Hepatocyte (in vitro differentiated cells): Measurements from ENCODE around the gene SHROOM3. TPM values are rescaled to one million over a fixed set of nuclear protein-coding genes. Genes with fewer than 3 reads are reported as not detected.

ENCODE experiments used
- DNase-seq: peaks from one replicate; pipeline ENCODE4 v3.0.0-alpha.2; 2016; ENCODE audit warnings: low spot score
- H2AFZ ChIP-seq: fragments of 200-600 bp; sonication (generic); 2 replicates; pipeline ENCODE4 v1.6.0; 2016; ENCODE audit warnings: antibody characterized with exemption, mild to moderate bottlenecking
- H3K27ac ChIP-seq: fragments of 200-600 bp; sonication (generic); 2 replicates; pipeline ENCODE4 v1.5.1; 2016; ENCODE audit warnings: mild to moderate bottlenecking
- H3K27me3 ChIP-seq: fragments of 200-600 bp; sonication (generic); 2 replicates; pipeline ENCODE4 v1.6.1; 2016
- H3K36me3 ChIP-seq: fragments of 200-600 bp; sonication (generic); replicated peaks from 2 replicates; pipeline ENCODE4 v1.5.1; 2016; ENCODE audit warnings: low read depth; ENCODE audit not compliant: insufficient read depth
- H3K4me1 ChIP-seq: fragments of 200-600 bp; sonication (generic); 2 replicates; pipeline ENCODE4 v1.5.1; 2016; ENCODE audit warnings: mild to moderate bottlenecking, moderate library complexity; ENCODE audit not compliant: insufficient read depth
- H3K4me2 ChIP-seq: fragments of 200-600 bp; sonication (generic); 2 replicates; pipeline ENCODE4 v1.6.0; 2016
- H3K4me3 ChIP-seq: fragments of 200-600 bp; sonication (generic); 2 replicates; pipeline ENCODE4 v1.5.1; 2016; ENCODE audit warnings: mild to moderate bottlenecking
- H3K79me2 ChIP-seq: fragments of 200-600 bp; sonication (generic); 2 replicates; pipeline ENCODE4 v1.6.0; 2017; ENCODE audit warnings: mild to moderate bottlenecking
- H3K9me2 ChIP-seq: fragments of 200-600 bp; sonication (generic); replicated peaks from 2 replicates; pipeline ENCODE4 v1.6.0; 2017; ENCODE audit warnings: mild to moderate bottlenecking; ENCODE audit not compliant: insufficient read depth
- H3K9me3 ChIP-seq: fragments of 200-600 bp; sonication (generic); 2 replicates; pipeline ENCODE4 v1.5.1; 2016; ENCODE audit warnings: low read depth, mild to moderate bottlenecking
- H4K20me1 ChIP-seq: fragments of 200-600 bp; sonication (generic); 2 replicates; pipeline ENCODE4 v1.6.0; 2016; ENCODE audit warnings: mild to moderate bottlenecking; ENCODE audit not compliant: insufficient read depth, poor library complexity, severe bottlenecking
- EZH2 ChIP-seq: fragments of 200-600 bp; sonication (generic); IDR thresholded peaks from 2 replicates; pipeline ENCODE4 v1.6.1; 2016; ENCODE audit warnings: antibody characterized with exemption, mild to moderate bottlenecking, borderline replicate concordance
- EZH2phosphoT487 ChIP-seq: fragments of 200-600 bp; sonication (generic); IDR thresholded peaks from one replicate; pipeline ENCODE4 v1.6.1; 2018; ENCODE audit warnings: antibody characterized with exemption, mild to moderate bottlenecking, low read depth, moderate library complexity; ENCODE audit not compliant: unreplicated experiment, severe bottlenecking
- WGBS: methylation state at CpG from one replicate; pipeline ENCODE4 v1.1.6; 2016; ENCODE audit warnings: low lambda C conversion rate; ENCODE audit errors: missing lambda C conversion rate; 5-methylcytosine and 5-hydroxymethylcytosine counted together
- polyA plus RNA-seq: library from polyadenylated mRNA; unstranded; fragments of >200 nt; fragmentation: Nextera tagmentation; extraction: Ambion mirVana; gene quantifications from 2 replicates; pipeline ENCODE4 v1.2.1, GENCODE V29; 2016
- total RNA-seq: library from RNA; depleted of rRNA; stranded (reverse); fragments of >200 nt; gene quantifications from 2 replicates; pipeline ENCODE4 v1.2.3, GENCODE V29; 2014
- TF ChIP-seq, protein P1 (sequence below): fragments of 200-600 bp; sonication (generic); IDR thresholded peaks from 2 replicates; pipeline ENCODE4 v1.5.1; 2016; ENCODE audit warnings: antibody characterized with exemption, mild to moderate bottlenecking; ENCODE audit not compliant: poor library complexity

Gene SHROOM3
- total and polyA plus RNA-seq, 2 experiments from 2014 or later = 35.0 to 63.1 TPM

DNA sequence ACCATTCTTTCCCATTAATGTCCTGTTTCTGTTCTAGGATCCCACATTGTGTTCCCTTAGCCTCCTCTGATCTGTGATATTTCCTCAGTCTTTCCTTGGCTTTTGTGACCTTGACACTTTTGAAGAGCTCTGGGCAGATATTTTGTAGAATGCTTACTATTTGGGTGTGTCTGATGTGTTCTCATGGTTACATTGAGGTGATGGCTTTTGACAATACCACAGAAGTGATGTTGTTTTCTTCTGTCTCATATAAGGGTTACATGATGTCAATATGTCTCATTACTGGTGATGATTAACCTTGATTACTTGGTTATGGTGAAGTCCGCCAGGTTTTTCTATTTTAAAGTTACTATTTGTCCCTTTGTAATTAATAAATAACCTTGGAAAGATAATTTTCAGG is 279.2 kb downstream of the SHROOM3 start:
- H3K36me3 ChIP-seq = no peaks in the 10 kb centered on the region
- H4K20me1 ChIP-seq = no peaks in the 10 kb centered on the region
- no peaks in the 10 kb centered on the region for H3K27me3 ChIP-seq
- TF ChIP-seq EZH2phosphoT487 = no peak
- TF ChIP-seq EZH2 = no peak
- TF ChIP-seq, protein P1, sequence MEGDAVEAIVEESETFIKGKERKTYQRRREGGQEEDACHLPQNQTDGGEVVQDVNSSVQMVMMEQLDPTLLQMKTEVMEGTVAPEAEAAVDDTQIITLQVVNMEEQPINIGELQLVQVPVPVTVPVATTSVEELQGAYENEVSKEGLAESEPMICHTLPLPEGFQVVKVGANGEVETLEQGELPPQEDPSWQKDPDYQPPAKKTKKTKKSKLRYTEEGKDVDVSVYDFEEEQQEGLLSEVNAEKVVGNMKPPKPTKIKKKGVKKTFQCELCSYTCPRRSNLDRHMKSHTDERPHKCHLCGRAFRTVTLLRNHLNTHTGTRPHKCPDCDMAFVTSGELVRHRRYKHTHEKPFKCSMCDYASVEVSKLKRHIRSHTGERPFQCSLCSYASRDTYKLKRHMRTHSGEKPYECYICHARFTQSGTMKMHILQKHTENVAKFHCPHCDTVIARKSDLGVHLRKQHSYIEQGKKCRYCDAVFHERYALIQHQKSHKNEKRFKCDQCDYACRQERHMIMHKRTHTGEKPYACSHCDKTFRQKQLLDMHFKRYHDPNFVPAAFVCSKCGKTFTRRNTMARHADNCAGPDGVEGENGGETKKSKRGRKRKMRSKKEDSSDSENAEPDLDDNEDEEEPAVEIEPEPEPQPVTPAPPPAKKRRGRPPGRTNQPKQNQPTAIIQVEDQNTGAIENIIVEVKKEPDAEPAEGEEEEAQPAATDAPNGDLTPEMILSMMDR = no peak
- 88% methylated on average over 1 of the region's 1 CpG for WGBS
- no peak overlapping the region for H3K4me3 ChIP-seq
- no peak for DNase-seq
- H3K9me2 ChIP-seq = no peaks in the 10 kb centered on the region
- H3K4me1 ChIP-seq = peaks cover 6% of the 10 kb centered on the region
- peaks cover 84% of the 10 kb centered on the region for H3K79me2 ChIP-seq
- no peaks in the 10 kb centered on the region for H3K9me3 ChIP-seq
- H2AFZ ChIP-seq = no peak overlapping the region
- no peak overlapping the region for H3K4me2 ChIP-seq
- H3K27ac ChIP-seq = peak overlapping the region; percentile 9

- H3K27ac ChIP-seq = no peak overlapping the region
- no peaks in the 10 kb centered on the region for H3K4me1 ChIP-seq
- no peak overlapping the region for H3K4me2 ChIP-seq
- H3K36me3 ChIP-seq = no peaks in the 10 kb centered on the region
- H4K20me1 ChIP-seq = no peaks in the 10 kb centered on the region
- H3K9me2 ChIP-seq = no peaks in the 10 kb centered on the region
- DNase-seq = no peak
- no peaks in the 10 kb centered on the region for H3K27me3 ChIP-seq
- no peak overlapping the region for H2AFZ ChIP-seq
- 91% methylated on average over 4 of the region's 4 CpGs for WGBS
- peaks cover 81% of the 10 kb centered on the region for H3K79me2 ChIP-seq
- TF ChIP-seq EZH2phosphoT487 (no peak), EZH2 (no peak)
- TF ChIP-seq, protein P1 = no peak
- H3K9me3 ChIP-seq = no peaks in the 10 kb centered on the region
- no peak overlapping the region for H3K4me3 ChIP-seq
These were observed 281.0 kb downstream of the SHROOM3 start for GRCh38 chr4:76716020-76716419.

DNA sequence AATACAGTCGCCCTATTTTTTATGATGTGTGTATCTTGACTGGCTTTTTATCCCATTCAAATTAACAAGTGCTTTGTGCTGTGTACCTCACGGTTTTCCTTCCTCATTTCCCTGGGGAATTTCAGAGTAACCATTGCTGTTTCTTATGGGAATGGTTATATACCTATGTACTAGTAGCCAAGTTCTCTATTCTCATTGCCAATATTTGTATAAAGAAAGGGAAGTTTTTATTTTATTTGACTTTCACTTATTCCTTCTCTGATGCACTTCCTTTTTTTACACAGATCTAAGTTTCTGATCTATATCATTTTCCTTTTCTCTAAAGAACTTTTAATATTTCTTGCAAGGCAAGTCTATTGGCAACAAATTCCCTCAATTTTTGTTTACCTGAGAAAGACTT is 281.6 kb downstream of the SHROOM3 start:
- no peaks in the 10 kb centered on the region for H3K36me3 ChIP-seq
- no peak overlapping the region for H3K4me2 ChIP-seq
- H2AFZ ChIP-seq = no peak overlapping the region
- no peaks in the 10 kb centered on the region for H3K9me2 ChIP-seq
- H3K27me3 ChIP-seq = no peaks in the 10 kb centered on the region
- no peaks in the 10 kb centered on the region for H3K4me1 ChIP-seq
- no peak overlapping the region for H3K27ac ChIP-seq
- no peaks in the 10 kb centered on the region for H3K9me3 ChIP-seq
- no peak for TF ChIP-seq EZH2
- TF ChIP-seq EZH2phosphoT487 = no peak
- TF ChIP-seq, protein P1 = no peak
- DNase-seq = no peak
- no peak overlapping the region for H3K4me3 ChIP-seq
- H3K79me2 ChIP-seq = peaks cover 81% of the 10 kb centered on the region
- whole genome bisulfite sequencing = 92% methylated on average over 2 of the region's 2 CpGs
- no peaks in the 10 kb centered on the region for H4K20me1 ChIP-seq

- WGBS = 89% methylated on average over 1 of the region's 1 CpG
- Histone ChIP-seq H3K4me3 (no peak overlapping the region), H3K27ac (no peak overlapping the region), H4K20me1 (no peaks in the 10 kb centered on the region), H3K79me2 (peaks cover 83% of the 10 kb centered on the region), H3K36me3 (no peaks in the 10 kb centered on the region), H3K9me3 (no peaks in the 10 kb centered on the region), H3K27me3 (no peaks in the 10 kb centered on the region), H3K4me1 (no peaks in the 10 kb centered on the region), H3K4me2 (no peak overlapping the region), H2AFZ (no peak overlapping the region), H3K9me2 (no peaks in the 10 kb centered on the region)
- DNase-seq = no peak
- no peak for TF ChIP-seq EZH2phosphoT487
- no peak for TF ChIP-seq EZH2
- TF ChIP-seq, protein P1 = no peak
These were observed 282.4 kb downstream of the SHROOM3 start for GRCh38 chr4:76717431-76717830.
